Limb (tissue), 2 donors: Measurements from ENCODE around the gene NEDD4L.
A peak's percentile ranks its signal among the peaks of the same experiment; 100 is the strongest.

ENCODE experiments used
- DNase-seq, 2 donors: peaks; one replicate each; pipeline ENCODE4 v3.0.0-alpha.2; 2016; ENCODE audit errors: extremely low spot score in 2 of 2

NEDD4L gene

GRCh38 chr18:58117786-58118403, 73.9 kb downstream of the NEDD4L start:
- peak in 1 of 2 donors; percentile 53 for DNase-seq

- no peak for DNase-seq
Measured at GRCh38 chr18:58118536-58118935, 74.5 kb downstream of the NEDD4L start.

GRCh38 chr18:58119819-58120218, 75.8 kb downstream of the NEDD4L start:
- DNase-seq, result no peak

DNA sequence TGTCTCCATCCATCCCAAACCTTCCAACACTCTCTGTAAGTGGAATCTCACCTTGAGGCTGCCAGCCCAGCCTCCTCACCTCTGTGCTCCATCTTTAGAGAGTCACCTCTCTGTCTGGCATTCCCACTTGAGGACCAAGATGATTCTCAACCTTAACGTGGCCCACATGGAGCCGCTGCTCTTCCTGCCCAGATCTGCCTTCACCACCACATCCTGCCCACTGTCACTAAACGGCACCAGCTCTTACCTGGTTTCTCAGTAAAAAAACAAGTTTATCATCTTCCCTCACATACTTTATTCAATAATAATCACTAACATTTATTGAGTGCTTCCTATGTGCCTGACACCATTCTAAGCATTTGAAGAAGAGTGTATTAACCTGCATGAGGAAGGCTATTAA, 80.4 kb downstream of the NEDD4L start:
- DNase-seq, result no peak

DNA sequence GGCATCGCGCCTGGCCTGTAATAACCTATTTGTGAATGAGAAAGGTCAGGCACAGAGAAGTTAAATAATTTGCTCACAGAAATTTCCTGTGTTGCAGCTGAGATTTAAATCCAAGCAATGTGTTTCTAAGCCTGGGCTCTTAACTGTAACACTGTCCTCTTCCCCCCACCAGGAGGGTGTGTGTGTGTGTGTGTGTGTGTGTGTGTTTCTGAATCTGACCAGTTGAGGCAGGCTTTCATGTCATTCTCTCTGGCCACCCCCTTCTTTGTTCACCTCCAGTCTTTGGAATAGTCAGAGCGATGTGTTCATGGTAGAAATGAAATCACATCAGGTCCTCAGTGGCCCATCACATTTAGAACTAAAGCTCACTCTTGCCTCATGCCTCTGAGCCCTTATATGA, 81.2 kb downstream of the NEDD4L start:
- no peak for DNase-seq

- no peak for DNase-seq
Measured at GRCh38 chr18:58125756-58126155, 81.7 kb downstream of the NEDD4L start.

DNA sequence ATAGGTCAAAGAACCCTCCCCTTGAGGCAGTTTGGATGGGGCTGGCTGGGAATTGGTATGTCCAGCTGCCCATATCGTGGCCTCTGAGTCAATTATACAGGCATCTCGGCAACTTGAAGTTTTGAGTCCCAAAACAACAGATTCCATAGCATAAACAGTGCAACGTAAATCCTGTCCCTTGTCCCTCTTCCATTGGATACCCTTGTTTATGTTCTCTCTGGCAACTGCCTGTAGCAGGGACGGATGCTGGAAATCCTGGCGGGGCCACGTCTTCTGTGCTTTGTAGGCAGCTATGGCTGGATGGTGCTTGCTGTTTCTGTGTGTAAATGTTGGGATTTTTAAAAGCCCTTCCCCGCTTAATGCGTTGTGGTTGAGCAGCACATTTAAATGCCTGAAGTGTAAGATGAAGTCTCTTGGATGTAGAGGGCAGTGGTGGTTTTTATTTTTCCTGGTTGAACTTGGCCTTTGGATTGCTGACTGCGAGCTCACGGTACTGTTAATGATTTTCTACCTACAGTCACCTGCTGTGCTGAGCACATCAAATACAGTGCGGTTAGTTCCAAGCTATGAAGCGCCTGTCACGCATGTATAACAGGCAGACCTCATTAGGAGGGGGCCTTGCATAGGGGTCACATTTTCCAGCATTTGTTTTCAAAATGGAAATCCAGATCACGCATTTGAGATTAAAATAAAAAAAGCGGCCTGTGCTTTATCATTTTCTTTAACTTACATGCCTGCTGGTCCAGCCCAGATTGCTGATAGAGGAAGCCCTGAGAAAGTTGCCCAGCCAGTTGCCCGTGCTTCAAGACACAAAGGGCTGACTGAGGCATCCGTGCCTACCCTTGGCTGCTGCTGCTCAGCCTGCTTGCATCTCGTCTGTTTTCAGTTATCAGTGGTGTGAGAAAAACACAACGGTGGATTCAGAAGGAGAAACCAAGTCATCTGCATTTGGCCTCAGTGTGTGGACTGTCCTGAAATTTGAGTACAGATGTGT, 84.7 kb downstream of the NEDD4L start:
- DNase-seq, result no peak

DNA sequence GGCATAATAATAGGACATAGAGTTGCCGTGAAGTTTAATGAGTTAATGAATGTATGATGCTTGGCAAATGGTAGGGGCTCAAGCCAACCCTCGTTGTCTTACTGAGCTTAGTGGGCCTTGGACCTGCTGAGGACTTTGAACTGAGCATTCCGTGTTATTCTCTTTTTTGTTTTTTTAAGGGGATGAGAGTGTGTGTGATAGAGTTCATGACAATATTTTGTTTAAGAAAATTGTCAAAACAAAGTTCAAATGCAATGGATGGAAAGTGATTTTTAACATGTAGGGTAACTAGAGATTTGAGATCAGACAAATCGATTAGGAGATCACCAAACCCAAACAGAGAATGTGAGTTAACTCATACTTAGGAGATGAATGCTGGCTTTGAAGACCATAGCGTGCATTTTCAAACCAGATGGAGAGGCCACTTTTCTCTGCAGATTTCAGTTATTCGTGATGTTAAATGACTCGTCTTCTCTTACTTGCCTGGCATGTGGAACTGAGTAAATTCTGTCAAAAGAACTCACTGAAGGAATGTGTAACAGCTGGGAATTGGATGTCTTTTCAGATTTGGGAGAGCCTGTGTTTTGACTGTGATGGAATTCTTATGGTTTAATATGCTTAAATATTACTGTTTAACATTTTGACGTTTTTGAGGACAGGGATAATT, 88.7 kb downstream of the NEDD4L start:
- peak in 1 of 2 donors; percentile 40 for DNase-seq

DNA sequence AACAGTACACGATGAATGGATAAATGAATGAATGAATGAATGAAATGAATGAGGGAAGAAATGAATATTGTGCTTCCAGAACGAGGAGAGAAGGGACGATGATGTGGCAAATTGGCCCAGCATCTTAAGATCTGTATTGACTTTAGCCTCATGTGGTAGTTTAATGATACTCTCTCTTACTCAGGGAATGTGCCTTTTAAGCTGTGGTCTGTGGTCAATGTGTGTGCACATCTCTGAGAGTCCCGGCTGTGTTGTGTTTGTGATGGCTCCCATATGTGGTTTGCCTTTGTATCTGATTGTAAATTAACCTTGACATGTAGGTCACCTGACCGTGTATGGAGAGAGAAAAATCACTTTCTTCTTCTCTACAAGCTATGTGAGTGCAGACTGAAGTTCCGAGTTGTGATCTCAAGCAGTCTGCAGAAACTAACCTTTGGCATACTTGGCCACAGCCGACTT, 91.2 kb downstream of the NEDD4L start:
- DNase-seq, result no peak

GRCh38 chr18:58135701-58136331, 91.8 kb downstream of the NEDD4L start:
- peak in 1 of 2 donors; percentile 47 for DNase-seq

- no peak for DNase-seq
Measured at GRCh38 chr18:58136879-58137278, 92.9 kb downstream of the NEDD4L start.

DNA sequence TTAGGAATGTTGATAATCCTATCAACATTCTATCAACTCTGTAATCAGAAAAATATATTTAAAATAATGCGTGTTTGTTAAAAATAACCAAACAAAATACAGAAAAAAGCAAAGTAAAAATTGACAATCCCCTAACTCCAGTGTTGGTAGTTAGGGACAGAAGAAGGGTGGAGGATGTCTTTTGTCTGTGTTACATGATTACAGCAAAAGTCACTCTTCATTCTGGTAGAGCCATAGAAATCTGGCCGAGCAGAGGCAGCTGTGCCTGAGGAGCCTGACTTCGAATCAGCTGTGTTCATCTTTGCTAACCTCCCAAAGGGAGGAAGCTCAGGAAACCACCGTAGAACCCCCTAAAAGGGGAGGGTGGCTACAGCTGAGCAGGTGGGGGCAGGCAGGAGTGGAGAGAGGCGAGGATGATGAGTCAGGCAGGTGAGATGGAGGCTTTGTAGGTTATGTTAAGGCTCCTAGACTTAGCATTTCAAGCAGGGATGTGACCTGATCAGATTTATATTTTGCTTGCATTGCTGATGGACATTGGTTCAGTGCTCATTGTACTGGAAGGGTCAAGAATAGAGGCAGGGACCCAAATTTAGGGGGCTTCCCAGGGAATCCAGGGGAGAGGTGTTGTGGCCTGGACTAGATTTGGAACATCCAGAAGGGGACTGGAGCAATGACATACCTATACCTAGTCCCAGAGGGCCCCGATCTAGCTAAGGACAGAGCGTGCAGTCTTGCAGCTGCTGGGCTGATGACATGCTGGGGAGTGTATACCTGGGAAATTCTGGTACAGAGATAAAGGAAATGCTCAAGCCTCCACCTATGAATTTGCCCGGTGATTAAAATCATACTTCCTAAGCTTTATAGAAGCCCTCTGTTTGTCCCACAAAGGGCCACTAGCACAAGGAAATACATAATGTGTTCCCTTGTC, 95.7 kb downstream of the NEDD4L start:
- no peak for DNase-seq

GRCh38 chr18:58140387-58141325, 96.6 kb downstream of the NEDD4L start:
- DNase-seq, result no peak

DNA sequence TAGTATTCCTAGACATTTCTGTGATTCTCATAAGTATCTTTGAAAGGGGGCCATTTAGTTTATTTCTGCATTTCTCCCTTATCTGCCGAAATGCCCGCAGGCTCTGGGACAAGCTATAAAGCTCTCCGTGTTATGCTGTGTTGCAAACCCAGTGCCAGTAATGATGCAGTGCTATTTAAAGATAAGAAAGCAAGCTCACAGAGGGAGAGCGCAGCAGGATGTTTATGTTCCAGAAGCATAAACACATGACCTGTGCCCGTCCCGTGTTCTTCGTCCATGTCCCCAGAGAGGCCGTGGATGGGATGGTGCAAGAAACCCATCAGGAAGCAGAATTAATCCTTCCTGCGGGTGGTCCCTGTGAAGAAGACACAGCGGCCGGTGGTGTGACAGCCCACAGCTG, 99.4 kb downstream of the NEDD4L start:
- DNase-seq, result no peak

DNA sequence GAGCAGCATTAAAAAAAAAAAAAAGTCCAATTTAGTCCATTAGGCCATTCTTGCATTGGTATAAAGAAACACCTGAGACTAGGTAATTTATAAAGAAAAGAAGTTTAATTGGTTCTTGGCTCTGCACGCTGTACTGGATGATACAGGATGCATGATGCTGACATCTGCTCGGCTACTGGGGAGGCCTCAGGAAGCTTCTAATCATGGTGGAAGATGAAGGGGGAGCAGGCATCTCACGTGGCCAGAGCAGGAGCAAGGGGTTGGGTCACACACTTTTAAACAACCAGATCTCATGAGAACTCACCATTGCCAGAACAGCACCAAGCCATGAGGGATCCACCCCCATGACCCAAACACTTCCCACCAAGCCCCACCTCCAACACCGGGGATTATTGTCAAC, 100.1 kb downstream of the NEDD4L start:
- DNase-seq, result no peak

DNA sequence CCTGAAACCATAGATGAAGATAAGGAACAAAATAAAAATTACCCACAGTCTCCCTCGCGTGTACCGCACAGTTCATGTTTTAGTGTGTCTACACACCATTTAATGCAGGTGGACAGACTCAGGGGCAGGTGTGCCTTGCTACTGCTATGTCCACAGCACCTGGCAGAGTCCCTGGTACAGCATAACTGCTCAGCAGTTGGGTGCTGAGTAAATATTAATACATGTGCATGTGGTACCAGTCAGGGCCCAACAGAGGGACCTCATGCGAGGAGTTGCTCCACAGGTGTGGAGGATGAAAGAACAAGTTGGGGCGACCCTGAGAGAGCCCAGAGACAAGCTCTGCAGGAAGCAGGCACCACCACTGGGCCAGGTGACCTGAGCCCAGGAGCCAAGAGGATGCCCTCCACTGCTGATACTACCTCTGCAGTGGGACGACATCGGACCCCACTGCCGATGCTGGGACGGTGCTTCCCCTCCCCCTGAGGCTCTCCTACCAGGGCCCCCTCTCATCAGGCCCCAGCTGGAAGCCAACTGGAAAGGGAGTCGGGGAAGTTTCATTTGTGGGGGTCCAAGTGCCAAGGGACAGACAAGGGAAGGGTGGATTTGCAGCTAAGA, 100.8 kb downstream of the NEDD4L start:
- DNase-seq, result no peak

DNA sequence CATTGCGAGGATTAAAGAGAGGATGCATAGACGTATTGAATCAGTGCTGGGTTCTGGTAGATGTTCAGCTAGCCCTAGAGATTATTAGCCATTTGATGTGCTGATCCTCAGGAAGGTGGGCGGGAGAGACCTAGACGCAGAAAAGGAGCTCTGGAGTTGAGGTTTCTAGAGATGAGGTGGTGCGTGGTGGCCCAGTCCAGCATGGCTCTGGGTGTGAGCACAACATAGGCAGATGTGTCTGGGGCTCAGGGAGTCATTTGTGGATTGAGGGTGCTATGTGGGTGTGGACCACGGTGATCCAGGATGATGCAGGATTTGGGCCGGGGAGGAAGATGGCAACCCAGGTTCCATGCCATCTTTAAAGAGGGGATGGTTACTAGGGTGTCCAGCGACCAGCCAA, 102.1 kb downstream of the NEDD4L start:
- no peak for DNase-seq

DNA sequence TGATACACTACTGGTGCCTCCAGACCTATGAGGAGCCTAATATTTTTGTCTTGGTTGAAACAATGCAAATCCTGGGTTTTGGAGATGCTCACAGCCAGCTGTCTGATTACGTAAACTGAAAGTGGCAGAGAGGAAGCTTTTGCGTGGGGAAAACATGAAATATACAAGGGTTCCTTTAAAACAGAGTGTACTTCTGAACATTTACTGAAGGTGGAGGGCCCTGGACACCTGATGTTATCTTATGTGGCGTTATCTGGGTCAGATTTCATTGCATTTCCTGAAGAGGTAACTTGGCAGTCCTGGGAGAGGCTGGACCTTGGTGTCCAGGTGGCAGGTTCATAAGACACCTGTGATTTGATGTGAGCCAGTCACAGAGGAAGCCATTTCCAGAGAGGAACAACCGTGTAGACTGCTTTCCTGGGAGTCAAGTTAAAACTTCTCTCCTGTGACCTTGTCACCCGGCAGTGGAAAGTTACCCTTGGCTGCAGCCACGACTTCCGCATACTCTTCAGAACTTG, 105.0 kb downstream of the NEDD4L start:
- no peak for DNase-seq

DNA sequence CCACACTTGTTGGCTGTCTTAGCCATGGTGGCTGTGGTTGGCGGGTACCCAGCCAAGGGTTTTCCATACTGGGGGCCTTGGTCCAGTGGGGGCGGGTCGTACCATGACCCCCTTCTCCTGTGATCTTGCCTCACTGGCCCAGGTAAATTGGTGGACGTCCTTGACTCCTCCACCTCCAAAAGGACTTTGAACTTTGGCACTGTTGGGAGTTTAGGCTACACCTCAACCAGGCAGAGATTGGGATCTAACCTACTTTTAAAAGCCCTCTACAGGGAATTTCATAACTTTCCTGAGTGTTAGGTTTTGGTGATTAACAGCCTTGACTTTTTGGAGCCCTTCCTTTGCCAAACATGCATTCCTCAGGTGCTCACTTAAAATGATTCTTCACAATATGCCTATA, 106.7 kb downstream of the NEDD4L start:
- no peak for DNase-seq
